Tibial nerve (tissue), 3 donors: ENCODE data around the gene SP2.

Source experiments
- CTCF ChIP-seq, 5 experiments: fragments of 200-600 bp in 3 of 5; fragments of 450-650 bp in 2 of 5; sonication (generic) in 3 of 5; IDR thresholded peaks; one replicate each; pipeline ENCODE4 v1.5.1; 2016 to 2019; ENCODE audit warnings: antibody characterized with exemption in 5 of 5, mild to moderate bottlenecking in 3 of 5, moderate library complexity in 2 of 5
- POLR2A ChIP-seq, 2 donors: fragments of 450-650 bp; IDR thresholded peaks; one replicate each; pipeline ENCODE4 v1.6.1; 2017; ENCODE audit warnings: antibody characterized with exemption in 2 of 2, mild to moderate bottlenecking in 2 of 2, moderate library complexity in 2 of 2

GRCh38 chr17:47864791-47865216 is 31.2 kb upstream of the SP2 start:
- TF ChIP-seq CTCF (IDR thresholded peaks at IDR 0.05) (no peak), POLR2A (IDR thresholded peaks at IDR 0.05) (no peak)
